Measurements from ENCODE around the gene OR6J1.

OR6J1 gene

GRCh38 chr14:22602862-22603261, 41.3 kb downstream of the OR6J1 start:
- no peaks in the 10 kb centered on the region for H3K27me3 ChIP-seq (ENCODE audit: insufficient read depth, poor library complexity, severe bottlenecking)
- H3K4me3 ChIP-seq (replicated peaks; ENCODE audit: insufficient read depth, low read length) = no peak overlapping the region
- TF ChIP-seq GABPA (IDR thresholded peaks at IDR 0.05; ENCODE audit: low read depth) (no peak), SPI1 (IDR thresholded peaks at IDR 0.05; ENCODE audit: borderline replicate concordance, low read depth) (no peak), REST (IDR thresholded peaks at IDR 0.05; ENCODE audit: insufficient replicate concordance, low read depth) (no peak), CTCF (IDR thresholded peaks at IDR 0.05; ENCODE audit: insufficient read depth, low read length) (no peak), POLR2AphosphoS5 (IDR thresholded peaks at IDR 0.05; ENCODE audit: low read depth) (no peak)
- DNase-seq (ENCODE audit: low read depth in 1 of 2, low spot score in 1 of 2) = no peak
- no peak overlapping the region for H3K27ac ChIP-seq (replicated peaks)

- TF ChIP-seq CTCF (IDR thresholded peaks at IDR 0.05; ENCODE audit: insufficient read depth, low read length) (no peak), SPI1 (IDR thresholded peaks at IDR 0.05; ENCODE audit: borderline replicate concordance, low read depth) (no peak), GABPA (IDR thresholded peaks at IDR 0.05; ENCODE audit: low read depth) (no peak), POLR2AphosphoS5 (IDR thresholded peaks at IDR 0.05; ENCODE audit: low read depth) (no peak), REST (IDR thresholded peaks at IDR 0.05; ENCODE audit: insufficient replicate concordance, low read depth) (no peak)
- Histone ChIP-seq H3K27ac (replicated peaks) (no peak overlapping the region), H3K4me3 (replicated peaks; ENCODE audit: insufficient read depth, low read length) (no peak overlapping the region), H3K27me3 (ENCODE audit: insufficient read depth, poor library complexity, severe bottlenecking) (no peaks in the 10 kb centered on the region)
- no peak for DNase-seq (ENCODE audit: low read depth in 1 of 2, low spot score in 1 of 2)
Measured at GRCh38 chr14:22601996-22602395, 42.2 kb downstream of the OR6J1 start.

GRCh38 chr14:22601456-22601855, 42.7 kb downstream of the OR6J1 start:
- Histone ChIP-seq H3K27me3 (ENCODE audit: insufficient read depth, poor library complexity, severe bottlenecking) (no peaks in the 10 kb centered on the region), H3K27ac (replicated peaks) (no peak overlapping the region), H3K4me3 (replicated peaks; ENCODE audit: insufficient read depth, low read length) (no peak overlapping the region)
- TF ChIP-seq POLR2AphosphoS5 (IDR thresholded peaks at IDR 0.05; ENCODE audit: low read depth) (no peak), GABPA (IDR thresholded peaks at IDR 0.05; ENCODE audit: low read depth) (no peak), SPI1 (IDR thresholded peaks at IDR 0.05; ENCODE audit: borderline replicate concordance, low read depth) (no peak), CTCF (IDR thresholded peaks at IDR 0.05; ENCODE audit: insufficient read depth, low read length) (no peak), REST (IDR thresholded peaks at IDR 0.05; ENCODE audit: insufficient replicate concordance, low read depth) (no peak)
- DNase-seq (ENCODE audit: low read depth in 1 of 2, low spot score in 1 of 2) = no peak

Data from HL-60 (cell line).